Activated naive CD4-positive, alpha-beta T cell treated with anti-CD3 and anti-CD28 coated beads, Interleukin-2, amount 50 U/mL, for 16 hours (primary cell): ENCODE data around the gene SHISA8.
"Not testable (repeated sequence)": the region's sequence is repeated elsewhere in the genome, so short reads cannot be mapped to it uniquely, and the experiment has no call there.

Experiments
- DNase-seq: peaks from one replicate; pipeline ENCODE4 v3.0.0-alpha.2; 2020

The SHISA8 gene

GRCh38 chr22:41915035-41915785 lies at the start of gene SHISA8:
TSS of gene SHISA8 (minus strand) at chr22:41915074. CDS start at chr22:41914667, 407 bp downstream.
- peak; percentile 68 for DNase-seq

- DNase-seq, result no peak
These were observed 49.2 kb upstream of the SHISA8 start for GRCh38 chr22:41964112-41964491.

- DNase-seq, result no peak
These were observed 48.7 kb upstream of the SHISA8 start for GRCh38 chr22:41963453-41964111.

GRCh38 chr22:41957941-41958556 lies 43.2 kb upstream of the SHISA8 start:
- DNase-seq, result no peak

GRCh38 chr22:41952713-41953112 lies 37.8 kb upstream of the SHISA8 start:
- no peak for DNase-seq

GRCh38 chr22:41951898-41952474 lies 37.1 kb upstream of the SHISA8 start, which contains the start of gene SMIM45:
TSS of gene SMIM45 (plus strand) at chr22:41952150.
- DNase-seq, result no peak

- no peak for DNase-seq
These were observed 34.6 kb upstream of the SHISA8 start for GRCh38 chr22:41949297-41949965.

- not testable (repeated sequence) for DNase-seq
These were observed 34.0 kb upstream of the SHISA8 start for GRCh38 chr22:41948928-41949296.

GRCh38 chr22:41948142-41948541 lies 33.3 kb upstream of the SHISA8 start:
- no peak for DNase-seq

GRCh38 chr22:41947424-41948080 lies 32.7 kb upstream of the SHISA8 start:
- no peak for DNase-seq

GRCh38 chr22:41946629-41947423 lies 32.0 kb upstream of the SHISA8 start, which contains the start of gene CENPM:
TSS of gene CENPM (minus strand) at chr22:41947152. CDS start at chr22:41947076, 76 bp downstream.
- DNase-seq, result peak; percentile 92

- DNase-seq, result no peak
These were observed 28.9 kb upstream of the SHISA8 start for GRCh38 chr22:41943661-41944209.

- peak; percentile 85 for DNase-seq
These were observed 26.2 kb upstream of the SHISA8 start for GRCh38 chr22:41940832-41941765.

GRCh38 chr22:41939981-41940831 lies 25.3 kb upstream of the SHISA8 start:
- DNase-seq, result peak; percentile 93

- DNase-seq, result no peak
These were observed 22.0 kb upstream of the SHISA8 start for GRCh38 chr22:41936894-41937169.

GRCh38 chr22:41935509-41935908 lies 20.6 kb upstream of the SHISA8 start:
- DNase-seq, result no peak

GRCh38 chr22:41935015-41935351 lies 20.1 kb upstream of the SHISA8 start:
- no peak for DNase-seq

- no peak for DNase-seq
These were observed 19.6 kb upstream of the SHISA8 start for GRCh38 chr22:41934284-41935014.
